GM18951 (cell line): ENCODE results near the gene LRP5.

Source experiments
- POLR2A ChIP-seq: IDR thresholded peaks from 4 replicates; pipeline ENCODE4 v1.6.1; 2011; ENCODE audit warnings: mild to moderate bottlenecking; ENCODE audit not compliant: insufficient read length, insufficient read depth; ENCODE audit errors: extremely low read depth
- in situ Hi-C: fragments of 300-500 bp; cut with MboI; formaldehyde crosslinking; loops from one replicate; pipeline ENCODE4 v1.12.0; 2022; ENCODE audit warnings: low sequenced_read_pairs, mixed read lengths, inconsistent platforms; ENCODE audit not compliant: unreplicated experiment

The LRP5 gene

DNA sequence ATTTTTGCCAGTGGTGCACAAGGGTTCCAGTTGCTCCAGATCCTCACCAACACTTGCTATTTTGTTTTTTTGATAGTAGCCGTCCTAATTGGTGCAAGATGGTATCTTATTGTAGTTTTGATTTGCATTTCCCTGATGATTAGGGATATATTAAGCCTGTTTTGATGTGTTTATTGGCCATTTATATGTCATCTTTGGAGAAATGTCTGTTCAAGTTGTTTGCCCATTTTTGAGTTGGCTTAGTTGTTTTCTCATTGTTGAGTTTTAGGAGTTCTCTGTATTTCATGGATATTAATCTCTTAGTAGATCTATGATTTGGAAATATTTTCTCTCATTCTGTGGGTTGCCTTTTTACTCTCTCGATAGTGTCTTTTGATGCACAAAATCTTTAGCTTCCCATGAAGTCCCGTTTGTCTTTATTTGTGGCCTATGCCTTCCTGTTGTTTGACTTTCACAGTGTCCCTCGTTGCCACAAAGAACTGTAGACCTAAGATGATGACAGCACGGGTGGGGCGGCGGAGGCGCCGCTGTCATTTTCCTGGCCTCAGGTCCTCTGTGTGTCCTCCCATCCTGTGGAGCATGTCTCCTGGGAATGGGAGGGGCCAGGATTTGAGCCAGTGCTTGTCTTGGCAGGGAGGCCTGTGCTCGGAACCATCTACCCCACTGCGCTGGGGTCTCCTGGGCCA, 33.5 kb downstream of the LRP5 start:
- in situ Hi-C loops, result no loop called here
- no peak for TF ChIP-seq POLR2A

DNA sequence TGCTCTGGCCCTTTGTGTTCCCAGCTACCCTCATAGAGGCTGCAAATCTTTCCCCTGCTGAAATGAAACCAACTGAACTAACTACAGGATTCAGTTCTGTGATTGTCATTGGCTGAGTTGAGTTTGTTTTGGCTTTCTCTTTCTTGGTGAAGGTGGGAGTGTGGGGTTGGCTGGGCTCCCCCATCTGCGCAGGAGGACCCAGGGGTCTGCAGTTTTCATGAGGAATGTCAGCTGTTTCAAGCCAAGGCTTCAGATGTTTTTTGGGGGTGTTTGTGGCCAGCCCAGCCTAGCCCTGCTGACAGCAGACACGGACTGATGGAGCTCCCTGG, 34.0 kb downstream of the LRP5 start:
- TF ChIP-seq POLR2A, result no peak

DNA sequence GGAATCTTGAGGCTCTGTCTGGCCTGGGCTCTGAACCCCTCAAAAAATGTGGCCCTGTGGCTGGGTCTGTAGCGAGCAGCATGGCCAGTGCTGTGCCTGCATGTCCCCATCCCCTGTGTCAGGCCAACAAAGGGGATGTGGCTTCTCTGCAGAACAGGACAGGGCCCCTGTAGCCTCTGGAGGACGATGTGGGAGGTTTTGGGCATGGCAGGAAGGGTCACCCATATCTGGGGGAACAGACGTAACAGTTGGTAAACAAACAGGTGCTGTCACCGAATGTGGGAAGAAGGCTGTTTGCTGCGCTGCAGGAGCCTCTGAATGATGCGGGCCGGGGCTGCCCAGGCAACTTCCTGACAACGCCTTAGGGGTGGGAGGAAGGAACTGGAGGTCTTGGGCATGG, 35.0 kb downstream of the LRP5 start:
- TF ChIP-seq POLR2A, result no peak
- in situ Hi-C loops, result no loop called here

More for the DNA sequence above, 34.0 kb downstream of the LRP5 start:
- in situ Hi-C loops, result no loop called here

DNA sequence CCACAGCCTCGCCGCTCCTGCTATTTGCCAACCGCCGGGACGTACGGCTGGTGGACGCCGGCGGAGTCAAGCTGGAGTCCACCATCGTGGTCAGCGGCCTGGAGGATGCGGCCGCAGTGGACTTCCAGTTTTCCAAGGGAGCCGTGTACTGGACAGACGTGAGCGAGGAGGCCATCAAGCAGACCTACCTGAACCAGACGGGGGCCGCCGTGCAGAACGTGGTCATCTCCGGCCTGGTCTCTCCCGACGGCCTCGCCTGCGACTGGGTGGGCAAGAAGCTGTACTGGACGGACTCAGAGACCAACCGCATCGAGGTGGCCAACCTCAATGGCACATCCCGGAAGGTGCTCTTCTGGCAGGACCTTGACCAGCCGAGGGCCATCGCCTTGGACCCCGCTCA, 35.5 kb downstream of the LRP5 start:
- in situ Hi-C loops, result no loop called here
- no peak for TF ChIP-seq POLR2A

DNA sequence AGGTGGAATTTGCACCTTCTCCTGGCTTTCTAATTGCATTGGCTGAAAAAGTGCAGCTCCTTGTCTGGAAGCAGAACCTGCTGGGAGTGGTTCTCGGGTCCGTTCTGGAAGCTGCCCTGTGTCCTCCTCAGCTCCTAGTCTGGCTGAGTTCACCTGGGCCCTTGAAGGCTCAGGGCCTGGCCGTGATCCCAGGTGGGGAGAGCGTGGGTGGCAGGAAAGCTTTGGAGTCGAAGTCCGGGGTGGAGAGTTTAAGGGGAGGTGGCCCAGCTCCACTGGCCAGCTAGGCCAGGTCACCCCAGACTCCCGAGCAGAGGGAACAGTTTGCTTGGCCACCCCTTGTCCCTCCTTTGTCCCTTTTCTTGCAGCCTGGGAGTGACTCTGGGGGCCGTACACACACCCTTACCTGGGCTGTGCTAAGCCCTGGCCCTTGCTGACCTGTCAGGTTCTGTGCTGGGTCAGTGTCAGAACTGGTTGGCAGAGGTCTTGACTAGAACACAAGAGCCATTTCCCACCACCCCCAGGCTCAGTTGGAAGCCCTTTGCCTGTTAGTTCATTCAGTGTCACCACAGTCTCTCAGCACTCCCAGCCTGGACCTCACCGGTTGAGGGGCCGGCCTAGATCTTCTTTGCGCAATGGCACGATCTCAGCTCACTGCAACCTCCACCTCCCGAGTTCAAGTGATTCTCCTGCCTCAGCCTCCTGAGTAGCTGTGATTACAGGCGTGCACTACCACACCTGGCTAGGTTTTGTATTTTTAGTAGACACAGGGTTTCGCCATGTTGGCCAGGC, 37.3 kb downstream of the LRP5 start:
- in situ Hi-C loops, result no loop called here
- no peak for TF ChIP-seq POLR2A

DNA sequence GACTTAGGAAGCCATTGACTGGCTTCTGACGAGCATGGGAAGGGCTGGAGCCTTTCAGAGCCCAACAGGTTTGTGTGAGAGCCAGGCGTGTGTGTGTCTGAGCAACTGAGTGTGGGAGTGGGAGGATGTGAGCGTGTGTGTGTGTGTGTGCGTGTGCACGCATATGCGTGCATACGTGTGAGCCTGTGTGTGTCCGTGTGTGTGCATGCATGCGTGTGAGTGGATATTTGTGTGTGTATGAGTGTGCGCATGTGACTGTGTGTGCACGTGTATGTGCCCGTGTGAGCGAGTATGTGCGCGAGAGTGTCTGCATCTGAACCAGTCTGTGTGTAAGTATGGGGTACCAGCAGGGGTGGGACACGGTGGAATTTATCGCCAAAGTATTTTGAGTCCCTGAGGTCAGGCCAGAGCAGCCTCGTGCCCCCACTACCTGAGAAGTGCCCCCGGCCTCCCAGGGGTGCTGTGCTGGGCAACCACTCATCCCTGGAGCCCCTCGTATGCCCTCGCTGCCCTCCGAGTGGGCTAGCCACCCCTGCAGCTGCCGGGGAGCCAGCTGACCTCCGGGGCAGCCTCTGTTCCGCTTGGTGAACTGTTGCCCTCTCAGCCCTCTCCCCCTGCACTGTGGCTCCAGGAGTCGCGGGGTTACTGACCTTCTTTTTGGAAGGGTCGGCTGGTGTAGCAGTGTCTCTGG, 38.5 kb downstream of the LRP5 start:
- in situ Hi-C loops, result no loop called here

DNA sequence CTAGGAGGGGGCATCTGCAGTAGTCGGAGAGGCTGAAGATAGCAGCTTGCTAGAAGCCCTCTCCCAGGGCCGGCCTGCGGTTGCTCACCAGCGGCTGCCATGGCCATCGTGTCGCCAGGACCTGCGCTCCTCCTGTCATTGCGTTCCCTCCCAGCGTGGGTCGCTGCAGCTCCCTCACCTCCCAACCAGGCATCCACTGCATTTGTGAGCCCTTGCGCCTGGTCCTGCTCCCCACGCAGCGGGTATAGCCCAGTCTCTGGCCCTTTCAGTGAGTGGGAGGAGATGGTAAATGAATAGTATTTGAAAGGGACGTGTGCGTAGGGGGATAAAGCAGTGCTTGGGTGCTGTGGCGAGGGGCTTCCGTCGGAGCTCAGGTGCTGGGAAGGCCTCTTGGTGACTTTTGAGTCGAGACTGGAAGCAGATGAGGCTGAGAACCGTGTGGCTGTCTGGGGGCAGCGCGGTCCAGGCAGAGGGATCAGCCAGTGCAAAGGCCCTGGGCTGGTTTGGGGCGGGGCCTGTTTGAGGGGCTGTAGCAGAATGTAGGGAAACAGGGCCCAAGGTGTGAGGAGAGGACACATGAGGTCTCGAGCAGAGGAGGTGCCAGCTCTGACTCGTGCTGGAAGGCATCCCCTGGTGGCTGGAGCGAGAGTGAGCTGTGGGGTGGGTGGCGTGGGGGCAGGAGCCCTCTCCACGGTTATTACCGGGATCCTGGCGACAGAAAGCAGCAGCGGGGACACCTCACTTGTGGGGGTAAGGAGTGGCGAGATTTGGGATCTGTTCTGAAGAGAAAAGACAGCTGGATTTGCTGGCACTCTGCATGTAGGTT, 39.3 kb downstream of the LRP5 start:
- TF ChIP-seq POLR2A, result no peak
- in situ Hi-C loops, result no loop called here

More for the DNA sequence above, 38.5 kb downstream of the LRP5 start:
- no peak for TF ChIP-seq POLR2A

DNA sequence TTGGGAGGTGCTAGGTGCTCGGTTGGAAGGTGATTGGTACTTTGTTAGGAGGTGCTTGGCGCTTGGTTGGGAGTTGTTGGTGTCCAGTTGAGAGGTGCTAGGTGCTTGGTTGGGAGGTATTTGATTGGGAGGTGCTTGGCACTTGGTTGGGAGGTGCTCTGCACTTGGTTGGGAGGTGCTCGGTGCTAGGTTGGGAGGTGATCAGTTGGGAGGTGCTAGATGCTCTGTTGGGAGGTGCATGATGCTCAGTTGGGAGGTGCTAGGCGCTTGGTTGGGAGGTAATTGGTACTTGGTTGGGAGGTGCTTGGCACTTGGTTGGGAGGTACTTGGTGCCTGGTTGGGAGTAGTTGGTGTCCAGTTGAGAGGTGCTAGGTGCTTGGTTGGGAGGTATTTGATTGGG, 40.2 kb downstream of the LRP5 start:
- in situ Hi-C loops, result no loop called here
- TF ChIP-seq POLR2A, result no peak

DNA sequence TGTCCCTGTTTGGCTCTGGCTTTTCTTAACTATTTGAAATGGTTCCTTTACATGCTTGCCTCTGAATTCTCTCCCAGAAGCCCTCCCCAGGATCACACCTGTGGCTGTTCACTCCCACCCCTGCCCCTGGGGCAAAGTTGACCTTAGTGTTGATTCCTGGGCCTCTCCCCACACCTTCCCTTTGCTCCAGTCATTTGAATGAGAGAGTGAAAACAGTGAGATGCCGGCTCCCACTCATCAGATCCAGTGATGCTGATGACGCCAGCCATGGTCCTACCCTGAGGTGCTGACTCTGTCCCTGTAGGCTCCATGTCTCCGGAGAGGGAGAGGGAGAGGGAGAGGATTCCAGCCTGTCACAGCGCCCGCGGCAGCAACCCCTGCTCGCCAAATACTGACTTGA, 40.7 kb downstream of the LRP5 start:
- no peak for TF ChIP-seq POLR2A
- in situ Hi-C loops, result no loop called here

DNA sequence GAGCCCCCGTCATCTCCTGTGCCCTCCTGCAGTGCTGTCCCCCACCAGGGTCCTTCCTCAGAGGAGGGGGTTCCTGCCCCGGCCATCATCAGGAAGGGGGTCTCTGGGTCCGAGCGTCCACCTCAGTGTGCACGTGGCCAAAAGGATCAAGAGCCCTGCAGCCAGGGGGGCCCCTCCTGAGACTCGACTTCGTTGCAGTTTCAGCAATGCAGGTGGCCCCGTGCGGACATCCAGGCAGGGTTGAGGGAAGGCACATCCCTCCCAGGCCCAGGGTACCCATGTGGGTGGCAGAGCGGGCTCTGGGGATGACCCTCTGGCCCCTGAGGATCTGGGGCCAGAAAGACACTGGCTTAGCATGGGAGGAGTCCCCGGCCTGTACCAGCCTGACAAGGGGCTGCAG, 41.3 kb downstream of the LRP5 start:
- TF ChIP-seq POLR2A, result no peak
- in situ Hi-C loops, result no loop called here

DNA sequence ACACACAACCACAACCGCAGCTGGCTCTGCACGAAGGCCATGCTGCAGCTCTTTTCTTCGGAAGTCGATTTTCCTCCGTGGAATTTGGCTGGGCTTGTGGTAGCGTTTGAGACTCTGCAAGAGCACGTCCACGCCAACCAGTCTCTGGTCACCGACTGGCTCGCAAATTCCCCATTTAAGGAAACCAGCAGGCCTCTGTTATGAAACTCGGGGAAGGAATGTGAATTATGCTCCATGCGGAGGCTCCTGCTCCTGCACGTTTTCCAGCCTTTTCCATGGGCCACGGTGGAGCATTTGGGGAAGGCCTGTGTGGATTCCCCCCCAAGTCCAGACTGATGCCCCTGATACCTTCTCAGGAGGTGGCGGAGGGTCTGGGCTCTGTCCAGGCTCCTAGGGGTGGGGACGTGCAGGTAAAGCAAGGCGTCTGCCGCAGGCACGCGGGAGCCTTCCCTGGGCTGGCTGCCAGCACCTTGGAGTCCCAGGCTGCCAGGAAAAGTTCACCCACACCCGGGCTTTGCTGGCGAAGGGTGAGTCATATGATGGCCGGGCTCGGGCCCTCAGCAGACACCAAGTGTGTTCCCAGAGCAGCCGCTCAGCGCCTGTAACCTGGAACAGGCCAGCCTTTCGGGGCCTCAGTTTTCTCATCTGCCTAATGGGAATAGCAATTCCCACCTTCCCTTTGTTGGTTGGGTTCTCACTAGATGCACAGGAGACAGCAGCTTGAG, 41.9 kb downstream of the LRP5 start:
- TF ChIP-seq POLR2A, result no peak
- in situ Hi-C loops, result no loop called here

DNA sequence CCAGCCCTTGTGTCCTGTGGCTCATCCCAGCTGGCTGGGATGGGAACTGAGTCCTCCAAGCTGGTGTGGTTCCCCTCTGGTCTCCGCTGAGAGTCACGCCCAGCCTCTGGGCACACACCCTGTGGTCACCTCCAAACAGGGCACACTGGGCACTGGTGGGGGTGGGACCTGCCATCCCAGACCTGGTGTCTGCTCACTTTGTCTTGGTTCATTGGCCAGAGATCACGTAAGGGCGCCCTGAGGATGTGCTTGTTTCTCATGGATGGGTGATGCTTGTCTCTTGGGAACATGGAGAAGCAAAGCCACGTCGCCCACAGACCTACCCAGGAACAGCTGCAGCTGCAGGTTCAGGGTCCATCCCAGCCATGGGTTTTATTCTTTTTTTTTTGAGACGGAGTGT, 43.1 kb downstream of the LRP5 start:
- TF ChIP-seq POLR2A, result no peak
- in situ Hi-C loops, result no loop called here
